Liver (tissue), 9 donors: ENCODE data around the gene FES. TPM values are rescaled to one million over a fixed set of nuclear protein-coding genes. Genes with fewer than 3 reads are reported as not detected.
A peak's percentile ranks its signal among the peaks of the same experiment; 100 is the strongest.

ENCODE experiments used
- DNase-seq: peaks from one replicate; pipeline ENCODE4 v3.0.0-alpha.2; 2017; ENCODE audit warnings: low spot score
- H3K27ac ChIP-seq, 2 donors: one replicate each; pipeline ENCODE4 v1.7.0; 2013; ENCODE audit warnings: inconsistent platforms in 2 of 2, low read length in 2 of 2, control low read depth in 1 of 2, low read depth in 1 of 2, mild to moderate bottlenecking in 1 of 2
- H3K27me3 ChIP-seq, 4 donors: one replicate each; pipeline versions ENCODE4 v1.6.1 to v1.7.0; 2013; ENCODE audit warnings: low read length in 3 of 4, inconsistent platforms in 1 of 4, mild to moderate bottlenecking in 1 of 4, moderate library complexity in 1 of 4; ENCODE audit not compliant: control insufficient read depth in 4 of 4, insufficient read depth in 4 of 4
- H3K36me3 ChIP-seq, 4 donors: one replicate each; pipeline versions ENCODE4 v1.6.1 to v1.7.0; 2013; ENCODE audit warnings: low read length in 3 of 4, mild to moderate bottlenecking in 3 of 4, low read depth in 1 of 4, moderate library complexity in 1 of 4; ENCODE audit not compliant: control insufficient read depth in 4 of 4, insufficient read depth in 3 of 4
- H3K4me1 ChIP-seq, 4 donors: one replicate each; pipeline versions ENCODE4 v1.6.1 to v1.7.0; 2013; ENCODE audit warnings: low read length in 3 of 4, mild to moderate bottlenecking in 3 of 4, moderate library complexity in 1 of 4; ENCODE audit not compliant: control insufficient read depth in 4 of 4, insufficient read depth in 4 of 4
- H3K4me3 ChIP-seq, 3 donors: one replicate each; pipeline versions ENCODE4 v1.6.1 to v1.7.0; 2013; ENCODE audit warnings: low read length in 3 of 3, control low read depth in 1 of 3, low read depth in 1 of 3, mild to moderate bottlenecking in 1 of 3
- H3K9ac ChIP-seq, 2 donors: one replicate each; pipeline ENCODE4 v1.7.0; 2013; ENCODE audit warnings: low read length in 2 of 2, mild to moderate bottlenecking in 2 of 2, moderate library complexity in 2 of 2, control low read depth in 1 of 2, low read depth in 1 of 2
- H3K9me3 ChIP-seq, 4 donors: one replicate each; pipeline versions ENCODE4 v1.6.1 to v1.7.0; 2013; ENCODE audit warnings: low read length in 3 of 4; ENCODE audit not compliant: control insufficient read depth in 4 of 4
- CTCF ChIP-seq: fragments of 150-350 bp; IDR thresholded peaks from 2 replicates; pipeline ENCODE4 v1.5.1; 2017; ENCODE audit warnings: improper control_type of control experiment, low read depth, low read length; ENCODE audit not compliant: missing input control
- EGR1 ChIP-seq, 2 donors: IDR thresholded peaks; 2 replicates each; pipeline ENCODE4 v1.6.1; 2016 to 2018; ENCODE audit warnings: antibody characterized with exemption in 2 of 2, low read depth in 2 of 2
- FOXA1 ChIP-seq: IDR thresholded peaks from 2 replicates; pipeline ENCODE4 v1.6.1; 2016; ENCODE audit warnings: antibody characterized with exemption
- FOXA2 ChIP-seq: IDR thresholded peaks from 2 replicates; pipeline ENCODE4 v1.6.1; 2016; ENCODE audit warnings: antibody characterized with exemption
- GABPA ChIP-seq, 2 donors: IDR thresholded peaks in 1 of 2; conservative IDR thresholded peaks in 1 of 2; 2 replicates each; pipeline ENCODE4 v1.6.1; 2016; ENCODE audit warnings: antibody characterized with exemption in 2 of 2, mild to moderate bottlenecking in 1 of 2, moderate library complexity in 1 of 2
- HNF4A ChIP-seq, 2 donors: conservative IDR thresholded peaks; 2 replicates each; pipeline ENCODE4 v1.6.1; 2016; ENCODE audit warnings: antibody characterized with exemption in 2 of 2, mild to moderate bottlenecking in 2 of 2
- HNF4G ChIP-seq: IDR thresholded peaks from 2 replicates; pipeline ENCODE4 v1.6.1; 2016; ENCODE audit warnings: antibody characterized with exemption
- JUND ChIP-seq, 2 donors: IDR thresholded peaks; 2 replicates each; pipeline ENCODE4 v1.6.1; 2016; ENCODE audit warnings: antibody characterized with exemption in 2 of 2
- NR2F2 ChIP-seq: IDR thresholded peaks from 2 replicates; pipeline ENCODE4 v1.6.1; 2016; ENCODE audit warnings: antibody characterized with exemption
- RAD21 ChIP-seq, 2 donors: IDR thresholded peaks; 2 replicates each; pipeline ENCODE4 v1.6.1; 2016; ENCODE audit warnings: antibody characterized with exemption in 2 of 2, mild to moderate bottlenecking in 2 of 2
- REST ChIP-seq: IDR thresholded peaks from 2 replicates; pipeline ENCODE4 v1.6.1; 2016; ENCODE audit warnings: antibody characterized with exemption, mild to moderate bottlenecking
- RXRA ChIP-seq, 2 donors: IDR thresholded peaks; 2 replicates each; pipeline ENCODE4 v1.6.1; 2017 to 2018; ENCODE audit warnings: antibody characterized with exemption in 2 of 2, mild to moderate bottlenecking in 1 of 2
- SP1 ChIP-seq: IDR thresholded peaks from 2 replicates; pipeline ENCODE4 v1.6.1; 2018; ENCODE audit warnings: antibody characterized with exemption, mild to moderate bottlenecking
- TAF1 ChIP-seq: conservative IDR thresholded peaks from 2 replicates; pipeline ENCODE4 v1.6.1; 2016; ENCODE audit warnings: antibody characterized with exemption, mild to moderate bottlenecking
- YY1 ChIP-seq: IDR thresholded peaks from 2 replicates; pipeline ENCODE4 v1.6.1; 2016; ENCODE audit warnings: antibody characterized with exemption, mild to moderate bottlenecking
- WGBS: extraction: QIAGEN DNeasy Blood & Tissue Kit; methylation state at CpG from one replicate; pipeline ENCODE4 v1.1.7; 2013; 5-methylcytosine and 5-hydroxymethylcytosine counted together
- polyA plus RNA-seq, 2 donors: library from polyadenylated mRNA; stranded (reverse) in 1 of 2; unstranded in 1 of 2; fragments of 200-250 nt in 1 of 2; fragments of >200 nt in 1 of 2; fragmentation: Nextera tagmentation in 1 of 2; extraction: Ambion mirVana in 1 of 2; gene quantifications; one replicate each; pipeline versions ENCODE4 v1.2.1 to v1.2.3, GENCODE V29; 2013 to 2015
- total RNA-seq, 2 donors: library from RNA; depleted of rRNA; stranded (reverse); fragments of >200 nt; gene quantifications; one replicate each; pipeline ENCODE4 v1.2.3, GENCODE V29; 2014
- TF ChIP-seq, protein P1 (sequence below): IDR thresholded peaks from 2 replicates; pipeline ENCODE4 v1.6.1; 2016; ENCODE audit warnings: antibody characterized with exemption
- TF ChIP-seq, protein P2 (sequence below): IDR thresholded peaks from 2 replicates; pipeline ENCODE4 v1.6.1; 2016; ENCODE audit warnings: antibody characterized with exemption
- donor health status: healthy.
- donor health status: healthy.
- donor health status: healthy.
- donor health status: healthy.
- donor health status: healthy.

The FES gene
- total and polyA plus RNA-seq, 4 donors: 12.1 to 43.1 (median 28.8) TPM

GRCh38 chr15:90931828-90932659 lies 47.7 kb downstream of the FES start, which contains the start of gene HDDC3:
Gene HDDC3, minus strand, starts transcription at chr15:90932549. Its CDS starts 9 bp downstream, at chr15:90932540.
- Histone ChIP-seq H3K27me3 (no peaks in the 10 kb centered on the region), H3K27ac (peak within 1 kb of the TSS; percentile 93 to 94), H3K36me3 (no peaks in the 10 kb centered on the region), H3K4me1 (peaks cover 2 to 51% (median 32%) of the 10 kb centered on the region in 4 donors), H3K4me3 (peak within 1 kb of the TSS; percentile 74 to 88 (median 86)), H3K9me3 (no peaks in the 10 kb centered on the region), H3K9ac (peak within 1 kb of the TSS; percentile 75 to 91)
- TF ChIP-seq HNF4A (conservative IDR thresholded peaks at IDR 0.05): peak; percentile 35 to 41
- TF ChIP-seq EGR1 (IDR thresholded peaks at IDR 0.05; ENCODE audit: low read depth in 2 of 2): no peak
- TF ChIP-seq NR2F2: no peak
- TF ChIP-seq GABPA (IDR thresholded peaks at IDR 0.05 in 1 of 2, conservative IDR thresholded peaks at IDR 0.05 in 1 of 2): peak in 1 of 2 donors; percentile 43
- TF ChIP-seq, protein P1, sequence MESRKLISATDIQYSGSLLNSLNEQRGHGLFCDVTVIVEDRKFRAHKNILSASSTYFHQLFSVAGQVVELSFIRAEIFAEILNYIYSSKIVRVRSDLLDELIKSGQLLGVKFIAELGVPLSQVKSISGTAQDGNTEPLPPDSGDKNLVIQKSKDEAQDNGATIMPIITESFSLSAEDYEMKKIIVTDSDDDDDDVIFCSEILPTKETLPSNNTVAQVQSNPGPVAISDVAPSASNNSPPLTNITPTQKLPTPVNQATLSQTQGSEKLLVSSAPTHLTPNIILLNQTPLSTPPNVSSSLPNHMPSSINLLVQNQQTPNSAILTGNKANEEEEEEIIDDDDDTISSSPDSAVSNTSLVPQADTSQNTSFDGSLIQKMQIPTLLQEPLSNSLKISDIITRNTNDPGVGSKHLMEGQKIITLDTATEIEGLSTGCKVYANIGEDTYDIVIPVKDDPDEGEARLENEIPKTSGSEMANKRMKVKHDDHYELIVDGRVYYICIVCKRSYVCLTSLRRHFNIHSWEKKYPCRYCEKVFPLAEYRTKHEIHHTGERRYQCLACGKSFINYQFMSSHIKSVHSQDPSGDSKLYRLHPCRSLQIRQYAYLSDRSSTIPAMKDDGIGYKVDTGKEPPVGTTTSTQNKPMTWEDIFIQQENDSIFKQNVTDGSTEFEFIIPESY: no peak
- TF ChIP-seq REST: peak; percentile 13
- TF ChIP-seq YY1: peak; percentile 68
- peak; percentile 65 to 77 for TF ChIP-seq RAD21 (IDR thresholded peaks at IDR 0.05)
- TF ChIP-seq SP1: peak; percentile 67
- peak; percentile 90 for TF ChIP-seq CTCF
- TF ChIP-seq JUND (IDR thresholded peaks at IDR 0.05): peak in 1 of 2 donors; percentile 7
- TF ChIP-seq RXRA (IDR thresholded peaks at IDR 0.05): peak; percentile 79 to 84
- TF ChIP-seq, protein P2, sequence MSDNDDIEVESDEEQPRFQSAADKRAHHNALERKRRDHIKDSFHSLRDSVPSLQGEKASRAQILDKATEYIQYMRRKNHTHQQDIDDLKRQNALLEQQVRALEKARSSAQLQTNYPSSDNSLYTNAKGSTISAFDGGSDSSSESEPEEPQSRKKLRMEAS: peak; percentile 29
- TF ChIP-seq TAF1: peak; percentile 59
- no peak for TF ChIP-seq FOXA1
- no peak for TF ChIP-seq FOXA2
- TF ChIP-seq HNF4G: no peak
- WGBS: under 1% methylated on average over 52 of the region's 52 CpGs
- DNase-seq: peak; percentile 98
